GM12875 (cell line): Measurements from ENCODE around the gene ITSN1.

ENCODE experiments used
- H3K4me3 ChIP-seq: one replicate; pipeline ENCODE4 v1.5.1; 2011; ENCODE audit warnings: low read depth, low read length, control low read depth
- TF ChIP-seq, protein P1 (sequence below): IDR thresholded peaks from 2 replicates; pipeline ENCODE4 v1.5.1; 2011; ENCODE audit warnings: low read depth, mild to moderate bottlenecking, control low read depth, inconsistent platforms, low read length, moderate library complexity, borderline replicate concordance; ENCODE audit not compliant: insufficient read depth

Gene ITSN1

DNA sequence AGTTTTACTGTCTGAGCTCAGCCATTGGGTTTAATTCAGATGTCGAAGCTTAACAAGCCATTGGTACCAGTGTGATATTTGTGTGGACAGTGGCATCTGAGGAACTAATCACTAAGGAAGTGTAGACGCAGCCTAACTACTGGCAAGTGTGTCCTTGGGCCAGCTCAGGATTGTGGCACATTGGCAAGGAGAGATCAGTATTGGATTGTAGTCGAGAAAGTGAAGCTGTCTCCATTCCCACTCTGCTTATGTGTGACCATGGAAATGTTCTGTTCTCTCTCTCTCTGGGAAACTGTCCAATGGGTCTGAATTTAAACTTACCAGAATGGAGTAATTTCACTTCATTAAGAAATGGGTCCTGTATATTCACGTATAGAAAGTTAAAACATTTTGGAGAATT is 112.2 kb downstream of the ITSN1 start:
- TF ChIP-seq, protein P1, sequence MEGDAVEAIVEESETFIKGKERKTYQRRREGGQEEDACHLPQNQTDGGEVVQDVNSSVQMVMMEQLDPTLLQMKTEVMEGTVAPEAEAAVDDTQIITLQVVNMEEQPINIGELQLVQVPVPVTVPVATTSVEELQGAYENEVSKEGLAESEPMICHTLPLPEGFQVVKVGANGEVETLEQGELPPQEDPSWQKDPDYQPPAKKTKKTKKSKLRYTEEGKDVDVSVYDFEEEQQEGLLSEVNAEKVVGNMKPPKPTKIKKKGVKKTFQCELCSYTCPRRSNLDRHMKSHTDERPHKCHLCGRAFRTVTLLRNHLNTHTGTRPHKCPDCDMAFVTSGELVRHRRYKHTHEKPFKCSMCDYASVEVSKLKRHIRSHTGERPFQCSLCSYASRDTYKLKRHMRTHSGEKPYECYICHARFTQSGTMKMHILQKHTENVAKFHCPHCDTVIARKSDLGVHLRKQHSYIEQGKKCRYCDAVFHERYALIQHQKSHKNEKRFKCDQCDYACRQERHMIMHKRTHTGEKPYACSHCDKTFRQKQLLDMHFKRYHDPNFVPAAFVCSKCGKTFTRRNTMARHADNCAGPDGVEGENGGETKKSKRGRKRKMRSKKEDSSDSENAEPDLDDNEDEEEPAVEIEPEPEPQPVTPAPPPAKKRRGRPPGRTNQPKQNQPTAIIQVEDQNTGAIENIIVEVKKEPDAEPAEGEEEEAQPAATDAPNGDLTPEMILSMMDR, result no peak
- H3K4me3 ChIP-seq, result no peak overlapping the region

DNA sequence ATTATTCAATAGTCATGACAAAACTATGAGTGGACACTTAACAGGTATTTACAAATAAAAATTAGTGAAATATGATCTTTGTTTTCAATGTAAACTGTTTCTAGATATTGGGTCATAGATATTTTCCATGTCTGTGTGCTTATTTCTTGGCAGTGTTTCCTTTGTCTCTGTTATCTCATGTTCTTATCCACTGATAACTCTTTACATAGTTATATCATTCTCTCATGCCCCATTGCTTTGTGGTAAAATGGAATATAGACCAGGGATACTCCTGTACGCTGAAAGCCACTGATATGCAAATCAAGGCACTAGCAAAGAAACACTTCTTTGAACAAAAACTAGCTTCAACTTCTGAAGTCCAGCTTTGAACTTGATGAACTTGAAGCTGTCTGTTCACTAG is 113.1 kb downstream of the ITSN1 start:
- H3K4me3 ChIP-seq, result no peak overlapping the region
- TF ChIP-seq, protein P1, result no peak

DNA sequence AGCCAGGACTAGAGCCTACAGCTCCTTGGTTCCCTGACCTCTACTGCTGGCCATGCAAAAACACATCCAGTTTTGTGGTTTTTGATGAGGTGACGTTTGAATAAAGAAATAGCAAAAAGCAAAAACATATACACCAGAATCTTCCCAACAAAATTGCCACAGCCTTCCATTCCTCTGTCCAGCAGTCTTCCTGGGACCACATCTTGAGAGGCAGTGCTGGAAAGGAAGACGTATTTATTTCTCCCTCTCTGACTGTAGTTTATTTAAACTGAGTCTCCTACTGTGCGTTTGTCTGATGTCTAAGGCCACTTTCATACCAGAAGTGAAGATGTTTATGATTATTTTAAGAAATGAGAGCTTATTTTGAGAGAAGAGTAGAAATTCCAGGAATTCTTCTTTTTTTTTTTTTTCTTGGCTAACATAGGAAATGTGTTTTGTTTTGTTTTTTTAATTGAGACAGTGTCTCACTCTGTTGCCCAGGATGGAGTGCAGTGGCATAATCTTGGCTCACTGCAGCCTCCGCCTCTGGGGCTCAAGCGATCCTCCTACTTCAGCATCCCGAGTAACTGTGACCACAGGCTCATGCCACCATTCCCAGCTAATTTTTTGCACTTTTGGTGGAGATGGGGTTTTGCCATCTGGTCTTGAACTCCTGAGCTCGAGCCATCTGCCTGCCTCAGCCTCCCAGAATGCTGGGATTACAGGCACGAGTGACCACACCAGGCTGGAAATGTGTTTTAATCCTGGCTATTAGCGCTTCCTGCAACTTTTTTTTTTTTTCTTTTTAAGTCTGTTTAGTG is 118.5 kb downstream of the ITSN1 start:
- TF ChIP-seq, protein P1, result no peak
- no peak overlapping the region for H3K4me3 ChIP-seq

DNA sequence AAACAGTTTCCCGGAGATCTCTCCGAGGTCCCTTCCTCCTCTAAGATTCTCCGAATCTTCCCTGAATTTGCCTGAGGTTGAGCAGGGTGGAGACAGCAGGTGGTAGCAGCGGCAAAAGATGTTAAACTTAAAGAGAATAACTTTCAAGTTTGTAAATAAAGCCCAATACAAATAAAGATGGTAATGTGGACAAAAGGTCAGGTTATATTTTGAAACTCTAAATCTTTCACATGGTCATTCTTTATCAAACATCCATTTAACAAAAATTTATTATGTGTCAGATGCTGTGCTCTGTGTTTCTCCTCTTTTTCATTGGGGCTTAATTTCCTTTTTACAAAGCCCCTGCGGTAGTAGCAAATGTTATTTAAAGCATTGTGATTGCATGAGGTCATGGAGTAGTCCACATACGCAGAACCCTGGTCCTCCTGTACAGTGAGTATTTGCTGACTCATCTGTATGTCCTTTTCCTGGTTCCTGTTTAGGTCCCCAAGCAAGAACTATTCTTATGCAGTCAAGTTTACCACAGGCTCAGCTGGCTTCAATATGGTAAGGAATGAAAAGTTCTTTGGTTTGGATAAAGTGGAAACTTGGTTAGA is 119.2 kb downstream of the ITSN1 start:
- no peak overlapping the region for H3K4me3 ChIP-seq
- TF ChIP-seq, protein P1, result no peak

DNA sequence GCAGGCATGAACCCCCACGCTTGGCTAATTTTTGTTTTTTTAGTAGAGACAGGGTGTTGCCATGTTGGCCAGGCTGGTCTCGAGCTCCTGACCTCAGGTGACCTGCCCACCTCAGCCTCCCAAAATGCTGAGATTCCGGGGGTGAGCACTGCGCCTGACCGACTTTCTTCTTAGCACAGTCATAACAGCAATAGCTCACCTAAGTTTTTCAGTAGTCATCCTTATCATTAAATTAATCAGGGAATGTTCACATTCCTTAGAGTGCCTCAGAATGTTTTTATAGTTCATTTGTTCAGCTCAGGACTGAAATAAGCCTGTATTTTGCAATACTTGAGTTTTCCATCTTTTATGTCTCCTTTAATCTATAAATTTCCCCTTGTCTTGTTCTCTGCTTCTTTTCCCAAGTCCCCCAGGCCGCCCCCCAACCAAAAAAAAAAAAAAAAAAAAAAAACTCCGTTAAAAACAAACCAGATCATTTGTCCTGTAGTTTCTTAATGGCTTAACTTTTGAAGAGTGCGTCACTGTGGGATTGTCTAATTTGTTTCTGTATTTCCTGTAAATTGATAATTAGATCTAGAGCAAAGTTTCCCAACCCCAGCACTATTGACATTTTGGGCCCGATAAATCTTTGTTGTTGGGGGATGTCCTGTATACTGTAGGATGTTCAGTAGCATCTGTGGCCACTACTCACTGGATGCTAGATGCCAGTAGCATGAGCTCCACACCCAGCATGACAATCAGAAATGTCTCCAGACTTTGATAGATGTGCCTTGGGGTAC is 120.7 kb downstream of the ITSN1 start:
- H3K4me3 ChIP-seq, result no peak overlapping the region
- TF ChIP-seq, protein P1, result no peak

DNA sequence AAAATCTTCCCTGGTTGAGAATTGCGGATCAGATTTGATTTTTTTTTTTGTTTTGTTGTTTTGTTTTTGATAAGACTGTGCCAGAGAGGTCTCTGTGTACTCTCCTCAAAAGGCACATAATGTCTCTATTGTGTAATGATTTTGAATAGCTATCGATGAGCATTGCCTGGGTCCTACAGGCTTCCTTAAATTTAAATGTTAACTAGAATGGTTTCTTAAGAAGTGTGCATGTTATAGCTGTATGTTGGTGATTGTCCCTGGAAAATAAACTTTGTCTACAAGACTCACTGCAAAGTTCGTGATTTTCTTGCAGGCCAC is 121.2 kb downstream of the ITSN1 start:
- H3K4me3 ChIP-seq, result no peak overlapping the region
- TF ChIP-seq, protein P1, result no peak
